PFSK-1 (cell line): ENCODE measurements around the gene CCDC106.

Experiments
- POLR2AphosphoS5 ChIP-seq: IDR thresholded peaks from 2 replicates; pipeline ENCODE4 v1.6.1; 2012; ENCODE audit warnings: low read depth, mild to moderate bottlenecking, control low read depth, low read length, moderate library complexity
- TF ChIP-seq, protein P1 (sequence below), 2 experiments: IDR thresholded peaks; 2 replicates each; pipeline versions ENCODE4 v1.6.1 to v1.8.0; 2011 to 2012; ENCODE audit warnings: low read depth in 2 of 2, low read length in 2 of 2, control low read depth in 1 of 2, inconsistent platforms in 1 of 2, mild to moderate bottlenecking in 1 of 2, moderate library complexity in 1 of 2; ENCODE audit not compliant: insufficient read depth in 1 of 2

GRCh38 chr19:55635856-55636440 lies 12.1 kb upstream of the CCDC106 start:
- no peak; the same call in 1 of the 2 replicates for TF ChIP-seq POLR2AphosphoS5
- TF ChIP-seq, protein P1, sequence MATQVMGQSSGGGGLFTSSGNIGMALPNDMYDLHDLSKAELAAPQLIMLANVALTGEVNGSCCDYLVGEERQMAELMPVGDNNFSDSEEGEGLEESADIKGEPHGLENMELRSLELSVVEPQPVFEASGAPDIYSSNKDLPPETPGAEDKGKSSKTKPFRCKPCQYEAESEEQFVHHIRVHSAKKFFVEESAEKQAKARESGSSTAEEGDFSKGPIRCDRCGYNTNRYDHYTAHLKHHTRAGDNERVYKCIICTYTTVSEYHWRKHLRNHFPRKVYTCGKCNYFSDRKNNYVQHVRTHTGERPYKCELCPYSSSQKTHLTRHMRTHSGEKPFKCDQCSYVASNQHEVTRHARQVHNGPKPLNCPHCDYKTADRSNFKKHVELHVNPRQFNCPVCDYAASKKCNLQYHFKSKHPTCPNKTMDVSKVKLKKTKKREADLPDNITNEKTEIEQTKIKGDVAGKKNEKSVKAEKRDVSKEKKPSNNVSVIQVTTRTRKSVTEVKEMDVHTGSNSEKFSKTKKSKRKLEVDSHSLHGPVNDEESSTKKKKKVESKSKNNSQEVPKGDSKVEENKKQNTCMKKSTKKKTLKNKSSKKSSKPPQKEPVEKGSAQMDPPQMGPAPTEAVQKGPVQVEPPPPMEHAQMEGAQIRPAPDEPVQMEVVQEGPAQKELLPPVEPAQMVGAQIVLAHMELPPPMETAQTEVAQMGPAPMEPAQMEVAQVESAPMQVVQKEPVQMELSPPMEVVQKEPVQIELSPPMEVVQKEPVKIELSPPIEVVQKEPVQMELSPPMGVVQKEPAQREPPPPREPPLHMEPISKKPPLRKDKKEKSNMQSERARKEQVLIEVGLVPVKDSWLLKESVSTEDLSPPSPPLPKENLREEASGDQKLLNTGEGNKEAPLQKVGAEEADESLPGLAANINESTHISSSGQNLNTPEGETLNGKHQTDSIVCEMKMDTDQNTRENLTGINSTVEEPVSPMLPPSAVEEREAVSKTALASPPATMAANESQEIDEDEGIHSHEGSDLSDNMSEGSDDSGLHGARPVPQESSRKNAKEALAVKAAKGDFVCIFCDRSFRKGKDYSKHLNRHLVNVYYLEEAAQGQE (IDR thresholded peaks at IDR 0.05; ENCODE audit: insufficient read depth in 1 of 2, low read depth in 2 of 2, low read length in 2 of 2): no peak
